ENCODE measurements around the gene PKM.

PKM gene

DNA sequence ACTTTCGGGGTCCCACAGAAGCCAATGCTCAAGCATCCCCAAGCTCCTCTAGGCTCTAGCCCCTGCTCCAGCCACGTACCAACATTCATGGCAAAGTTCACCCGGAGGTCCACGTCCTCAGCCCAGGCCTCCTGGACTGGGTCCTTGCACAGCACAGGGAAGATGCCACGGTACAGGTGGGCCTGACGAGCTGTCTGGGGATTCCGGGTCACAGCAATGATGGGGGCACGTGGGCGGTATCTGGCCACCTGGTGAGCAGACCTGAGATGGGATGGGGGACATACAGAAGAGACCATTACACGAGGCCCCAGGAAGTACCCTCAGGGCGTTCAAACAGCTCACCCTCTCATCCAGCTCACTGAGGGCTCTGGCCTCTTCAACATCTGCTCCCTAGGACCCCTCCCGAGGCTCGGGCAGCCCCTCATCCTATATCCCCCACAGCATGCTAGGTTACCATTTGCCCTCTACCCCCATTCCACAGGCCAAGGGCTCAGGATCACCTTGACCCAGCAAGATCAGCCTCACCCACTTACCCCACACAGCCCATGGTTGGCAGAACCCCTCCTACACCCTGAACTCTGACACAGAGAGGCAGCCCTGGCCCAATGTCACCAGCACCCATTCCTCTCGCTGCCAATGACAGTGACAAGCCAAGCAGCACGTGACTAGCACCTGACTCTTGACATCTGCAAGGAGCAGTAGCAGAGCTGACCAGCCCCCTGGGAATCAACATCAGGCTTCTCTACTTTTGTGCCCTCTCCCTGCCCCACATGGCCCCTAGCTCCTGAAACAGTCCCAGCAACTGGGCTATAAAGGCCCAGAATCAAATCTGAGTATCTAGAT lies 30.4 kb downstream of the PKM start:
- no peak for DNase-seq (ENCODE audit: low read depth)

- peak; percentile 64 for DNase-seq (ENCODE audit: low read depth)
These were observed 31.2 kb downstream of the PKM start for GRCh38 chr15:72199721-72200212.

DNA sequence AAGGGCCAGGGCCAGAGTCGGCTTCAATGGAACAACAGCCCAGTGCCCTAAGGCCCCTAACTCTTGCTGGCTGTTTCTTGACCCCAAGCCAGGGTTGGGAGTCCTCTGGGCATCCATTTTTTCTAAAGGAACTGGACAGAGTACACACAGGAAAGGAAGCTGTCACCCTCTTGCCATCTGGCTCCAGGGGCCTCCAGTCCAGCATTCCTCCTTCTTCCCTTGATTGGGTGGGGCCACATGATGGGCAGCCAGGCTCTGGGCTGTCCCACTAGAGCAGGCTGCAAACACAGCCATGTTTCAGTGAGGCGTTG lies 31.8 kb downstream of the PKM start:
- DNase-seq (ENCODE audit: low read depth): no peak

GRCh38 chr15:72198356-72199204 lies 32.4 kb downstream of the PKM start:
- DNase-seq (ENCODE audit: low read depth): no peak

DNA sequence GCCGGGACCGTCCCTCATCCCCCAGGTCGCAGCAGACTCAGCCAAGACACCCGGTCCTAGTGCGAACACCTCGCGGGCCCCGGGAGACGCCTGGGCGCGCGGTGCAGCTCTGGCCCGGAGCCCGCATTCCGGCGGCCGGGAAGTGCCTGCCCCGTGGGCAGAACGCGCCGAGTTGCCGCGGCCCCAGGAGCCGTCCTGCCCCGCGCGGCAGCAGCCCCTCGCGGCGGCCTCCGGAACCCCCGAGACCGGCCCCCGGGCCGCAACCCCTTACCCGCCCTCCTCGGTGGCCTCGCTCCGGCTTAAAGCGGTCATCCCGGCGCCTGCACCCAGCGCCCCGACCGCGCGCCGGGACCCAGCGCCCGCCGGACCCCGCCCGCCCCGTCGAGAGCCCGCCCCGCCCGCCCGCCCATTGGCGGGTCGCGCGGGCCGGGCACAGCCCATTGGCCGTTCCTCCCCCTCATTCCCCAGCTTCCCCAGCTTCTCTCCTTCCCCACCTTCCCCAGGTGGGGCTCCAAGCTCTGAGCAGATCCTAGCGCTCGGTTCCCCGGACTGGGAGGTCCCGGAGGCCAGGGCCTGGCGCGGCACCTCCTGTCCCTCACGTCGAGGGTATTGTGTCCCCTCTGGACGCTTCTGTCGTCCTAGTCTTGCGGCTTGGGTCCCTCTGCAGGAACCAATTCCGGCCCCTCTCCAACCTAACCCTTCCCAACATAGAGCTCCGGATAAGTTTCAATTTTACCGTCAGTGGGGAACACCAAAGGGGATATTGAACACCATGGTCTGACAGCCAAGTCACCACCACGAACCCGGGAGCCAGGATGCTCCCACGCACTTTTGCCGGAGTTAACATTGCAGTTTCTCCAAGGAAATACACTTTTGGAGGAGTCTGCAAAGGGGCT lies 33.3 kb downstream of the PKM start, which contains the start of gene GRAMD2A:
GRAMD2A (minus strand) TSS at position 328 of the 896 bp plus-strand sequence.
- DNase-seq (ENCODE audit: low read depth): no peak

DNA sequence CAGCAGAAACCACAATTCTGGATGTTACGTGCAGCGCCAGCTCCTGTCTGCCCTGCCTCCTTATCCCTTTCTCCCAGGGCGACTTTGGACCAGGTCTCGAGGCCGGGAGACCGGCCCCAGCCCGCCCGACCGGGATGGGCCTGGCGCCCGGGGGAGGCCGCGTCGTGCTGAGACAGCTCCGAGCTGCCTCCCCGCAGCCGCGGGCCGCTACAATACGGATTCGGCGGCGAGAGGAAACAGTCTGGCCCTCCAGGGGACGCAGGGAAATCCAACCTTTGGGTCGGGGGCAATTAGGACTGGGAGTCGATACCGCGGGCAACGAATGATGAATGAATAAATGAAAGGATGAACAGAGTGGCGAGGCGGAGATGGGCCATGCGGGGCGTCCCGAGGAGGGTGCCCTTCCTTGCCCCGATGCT lies 33.9 kb downstream of the PKM start:
- no peak for DNase-seq (ENCODE audit: low read depth)

DNA sequence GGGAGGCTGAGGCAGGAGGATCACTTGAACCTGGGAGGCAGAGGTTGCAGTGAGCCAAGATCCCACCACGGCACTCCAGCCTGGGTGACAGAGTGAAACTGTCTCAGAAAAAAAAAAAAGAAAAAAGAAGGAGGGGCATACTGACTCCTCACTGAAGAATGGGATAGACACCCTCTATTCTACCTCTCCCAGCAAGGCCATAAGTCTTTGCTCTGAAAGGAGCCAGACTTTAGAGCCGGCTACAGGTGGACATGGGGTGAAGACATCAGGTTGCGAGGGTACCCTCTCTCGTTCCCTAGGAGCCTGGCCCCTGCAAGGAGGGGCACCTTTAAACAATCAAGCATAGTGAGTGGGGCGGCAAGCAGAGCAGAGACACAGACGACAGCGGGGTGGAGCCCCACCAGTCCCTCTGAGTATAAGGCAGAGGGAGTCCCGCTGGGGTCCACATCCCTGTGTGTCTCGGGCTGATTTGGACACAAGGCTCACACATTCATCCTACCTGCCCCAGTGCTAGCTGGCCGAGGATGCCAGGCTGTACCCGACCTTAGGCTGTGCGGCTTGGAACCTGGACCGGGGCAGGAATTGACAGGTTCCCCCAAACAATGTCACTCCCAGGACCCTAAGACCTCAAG lies 34.5 kb downstream of the PKM start:
- no peak for DNase-seq (ENCODE audit: low read depth)

- no peak for DNase-seq (ENCODE audit: low read depth)
These were observed 35.9 kb downstream of the PKM start for GRCh38 chr15:72195101-72195511.

GRCh38 chr15:72193836-72194396 lies 37.1 kb downstream of the PKM start:
- no peak for DNase-seq (ENCODE audit: low read depth)

DNA sequence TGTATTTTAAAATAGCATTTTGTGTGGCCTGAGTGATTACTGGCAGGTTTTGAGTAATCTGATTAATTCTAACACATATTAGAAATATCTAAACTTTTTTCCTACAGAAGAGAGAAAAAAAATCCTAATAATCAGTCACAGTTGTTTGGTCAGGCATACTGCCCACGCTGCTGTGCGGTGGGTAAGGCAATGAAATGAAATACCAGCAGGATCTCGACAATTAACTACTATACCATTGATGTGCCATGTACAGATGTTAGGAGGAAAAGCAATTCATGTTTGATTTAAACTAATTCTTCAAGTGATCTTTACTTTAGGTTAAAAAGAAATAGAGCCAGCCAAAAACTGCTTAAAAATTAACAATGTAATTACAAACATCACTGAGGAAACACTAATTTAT lies 38.6 kb downstream of the PKM start:
- no peak for DNase-seq (ENCODE audit: low read depth)

GRCh38 chr15:72189250-72189902 lies 41.6 kb downstream of the PKM start:
- DNase-seq (ENCODE audit: low read depth): no peak

- DNase-seq (ENCODE audit: low read depth): no peak
These were observed 46.7 kb downstream of the PKM start for GRCh38 chr15:72184165-72184811.

DNA sequence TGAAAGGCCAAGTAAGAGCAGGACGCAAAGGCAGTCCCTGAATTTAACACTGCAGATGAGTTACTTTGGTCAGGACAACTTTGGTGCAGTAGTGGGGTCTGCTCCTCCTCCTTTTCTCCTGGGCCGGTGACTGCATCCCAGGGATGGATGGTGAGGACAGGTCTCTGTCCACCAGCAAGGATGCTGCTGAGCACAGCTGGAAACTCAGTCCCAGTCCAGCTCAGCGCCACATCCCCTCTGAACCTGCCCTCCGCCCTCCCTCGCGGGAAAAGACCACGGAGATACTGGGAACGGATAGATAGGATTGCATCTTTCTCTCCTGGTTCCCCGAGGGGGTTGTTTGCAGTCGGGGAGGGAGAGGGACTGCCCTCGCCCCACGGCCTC lies 47.2 kb downstream of the PKM start:
- DNase-seq (ENCODE audit: low read depth): no peak

DNA sequence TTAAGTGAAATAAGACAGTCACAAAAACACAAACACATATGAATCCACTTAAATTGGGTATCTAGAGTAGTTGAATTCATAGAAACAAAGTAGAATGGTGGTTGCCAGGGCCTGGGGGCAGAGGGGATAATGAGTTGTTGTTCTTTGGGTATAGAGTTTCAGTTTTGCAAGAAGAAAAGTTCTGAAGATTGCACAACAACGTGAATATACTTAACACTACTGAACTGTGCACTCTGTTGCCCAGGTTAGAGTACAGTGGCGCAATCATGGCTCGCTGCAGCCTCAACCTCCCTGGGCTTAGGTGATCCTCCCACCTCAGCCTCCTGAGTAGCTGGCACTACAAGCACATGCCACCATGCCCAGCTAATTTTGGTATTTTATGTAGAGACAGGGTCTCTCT lies 48.3 kb downstream of the PKM start:
- DNase-seq (ENCODE audit: low read depth): no peak

DNA sequence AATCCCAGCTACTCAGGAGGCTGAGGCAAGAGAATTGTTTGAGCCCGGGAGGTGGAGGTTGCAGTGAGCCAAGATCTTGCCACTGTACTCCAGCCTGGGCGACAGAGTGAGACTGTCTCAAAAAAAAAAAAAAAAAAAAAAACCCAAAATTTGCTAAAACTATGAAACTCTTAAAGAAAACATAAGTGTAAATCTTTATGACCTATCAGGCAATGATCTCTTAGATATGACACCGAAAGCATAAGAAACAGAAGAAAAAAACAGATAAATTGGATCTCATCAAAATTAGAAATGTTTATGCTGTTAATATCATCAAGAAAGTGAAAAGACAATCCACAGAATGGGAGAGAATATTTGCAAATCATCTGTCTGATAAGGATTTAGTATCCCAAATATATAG lies 48.7 kb downstream of the PKM start:
- DNase-seq (ENCODE audit: low read depth): no peak

- DNase-seq (ENCODE audit: low read depth): no peak
These were observed 50.1 kb downstream of the PKM start for GRCh38 chr15:72180761-72181324.

GRCh38 chr15:72179950-72180581 lies 50.9 kb downstream of the PKM start:
- no peak for DNase-seq (ENCODE audit: low read depth)

GRCh38 chr15:72178976-72179585 lies 51.9 kb downstream of the PKM start:
- DNase-seq (ENCODE audit: low read depth): no peak

DNA sequence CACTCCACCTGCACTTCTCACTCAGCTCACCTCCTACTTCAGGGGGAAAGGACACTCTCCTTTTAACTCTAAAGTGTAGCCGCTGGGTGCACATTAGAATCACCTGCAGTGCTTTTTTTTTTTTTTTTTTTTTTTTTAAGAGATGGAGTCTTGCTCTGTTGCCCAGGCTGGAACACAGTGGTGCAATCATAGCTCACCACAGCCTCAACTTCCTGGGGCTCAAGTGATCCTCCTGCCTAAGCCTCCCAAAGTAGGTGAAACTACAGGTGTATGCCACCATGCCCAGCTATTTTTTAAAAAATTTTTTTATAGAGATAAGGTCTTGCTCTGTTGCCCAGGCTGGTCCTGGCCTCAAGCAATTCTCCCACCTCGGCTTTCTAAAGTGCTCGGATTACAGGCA lies 54.2 kb downstream of the PKM start:
- no peak for DNase-seq (ENCODE audit: low read depth)
